GM23338 (cell line): ENCODE measurements around the gene ACOX1. TPM values are rescaled to one million over a fixed set of nuclear protein-coding genes. Genes with fewer than 3 reads are reported as not detected.

Experiments used
- ATAC-seq: fragments of 200-7000 bp; cut with Tn5 transposase; 3 replicates; pipeline ENCODE4 v1.9.1; 2020
- DNase-seq: peaks from one replicate; pipeline ENCODE4 v3.0.0-alpha.2; 2015; ENCODE audit warnings: low spot score
- H2AFZ ChIP-seq: fragments of 200-600 bp; sonication (generic); 2 replicates; pipeline ENCODE4 v1.8.0; 2016; ENCODE audit warnings: antibody characterized with exemption, mild to moderate bottlenecking, moderate library complexity
- H3F3A ChIP-seq: fragments of 200-600 bp; sonication (generic); replicated peaks from 2 replicates; pipeline ENCODE4 v1.8.0; 2017; ENCODE audit warnings: antibody characterized with exemption, mixed run types, low read depth
- H3K27ac ChIP-seq: fragments of 200-600 bp; sonication (generic); 2 replicates; pipeline ENCODE4 v1.6.1; 2016; ENCODE audit warnings: low read depth
- H3K27me3 ChIP-seq: fragments of 200-600 bp; sonication (generic); 2 replicates; pipeline ENCODE4 v1.8.0; 2016; ENCODE audit warnings: mild to moderate bottlenecking, mixed run types, moderate library complexity; ENCODE audit not compliant: insufficient read depth
- H3K36me3 ChIP-seq: fragments of 200-600 bp; sonication (generic); 2 replicates; pipeline ENCODE4 v1.8.0; 2016; ENCODE audit warnings: mild to moderate bottlenecking; ENCODE audit not compliant: insufficient read depth
- H3K4me1 ChIP-seq: fragments of 200-600 bp; sonication (generic); 2 replicates; pipeline ENCODE4 v1.8.0; 2016; ENCODE audit warnings: mild to moderate bottlenecking, moderate library complexity; ENCODE audit not compliant: insufficient read depth
- H3K4me2 ChIP-seq: fragments of 200-600 bp; sonication (generic); 2 replicates; pipeline ENCODE4 v1.7.1; 2017; ENCODE audit warnings: mixed run types
- H3K4me3 ChIP-seq: fragments of 200-600 bp; sonication (generic); 2 replicates; pipeline ENCODE4 v1.6.1; 2016; ENCODE audit warnings: mixed run types
- H3K79me2 ChIP-seq: fragments of 200-600 bp; sonication (generic); replicated peaks from 2 replicates; pipeline ENCODE4 v1.8.0; 2017; ENCODE audit warnings: mild to moderate bottlenecking; ENCODE audit not compliant: insufficient read depth
- H3K9me2 ChIP-seq: fragments of 200-600 bp; sonication (generic); 2 replicates; pipeline ENCODE4 v1.8.0; 2017; ENCODE audit not compliant: insufficient read depth
- H4K20me1 ChIP-seq: fragments of 200-600 bp; sonication (generic); replicated peaks from 2 replicates; pipeline ENCODE4 v1.8.0; 2017; ENCODE audit warnings: mild to moderate bottlenecking; ENCODE audit not compliant: insufficient read depth
- H3K27ac Mint-ChIP-seq: 2 replicates; pipeline ENCODE4 v1.8.0; 2020; ENCODE audit warnings: inconsistent platforms, mild to moderate bottlenecking, moderate library complexity, mixed read lengths
- H3K27me3 Mint-ChIP-seq: 3 replicates; pipeline ENCODE4 v1.8.0; 2022; ENCODE audit warnings: low read depth, mild to moderate bottlenecking, moderate library complexity, mixed read lengths, inconsistent platforms; ENCODE audit not compliant: insufficient read depth, poor library complexity
- H3K36me3 Mint-ChIP-seq: 3 replicates; pipeline ENCODE4 v1.8.0; 2021; ENCODE audit warnings: low read depth, mild to moderate bottlenecking, inconsistent platforms, moderate library complexity, mixed read lengths
- H3K4me1 Mint-ChIP-seq: 3 replicates; pipeline ENCODE4 v1.8.0; 2020; ENCODE audit warnings: mild to moderate bottlenecking, inconsistent platforms, mixed read lengths
- H3K4me3 Mint-ChIP-seq: 3 replicates; pipeline ENCODE4 v1.8.0; 2021; ENCODE audit warnings: moderate library complexity, mild to moderate bottlenecking, inconsistent platforms, mixed read lengths
- H3K9me3 Mint-ChIP-seq: 3 replicates; pipeline ENCODE4 v1.8.0; 2020; ENCODE audit warnings: moderate library complexity, mild to moderate bottlenecking, inconsistent platforms, mixed read lengths
- CREB1 ChIP-seq: fragments of 250-450 bp; sonication (Bioruptor Pico); IDR thresholded peaks from 2 replicates; pipeline ENCODE4 v1.5.0; 2020; ENCODE audit warnings: low read depth, mild to moderate bottlenecking, moderate library complexity
- EZH2 ChIP-seq: fragments of 200-600 bp; sonication (generic); IDR thresholded peaks from one replicate; pipeline ENCODE4 v1.8.0; 2017; ENCODE audit warnings: antibody characterized with exemption, mild to moderate bottlenecking, low read depth; ENCODE audit not compliant: unreplicated experiment
- EZH2phosphoT487 ChIP-seq: fragments of 200-600 bp; sonication (generic); IDR thresholded peaks from one replicate; pipeline ENCODE4 v1.8.1; 2018; ENCODE audit warnings: antibody characterized with exemption; ENCODE audit not compliant: unreplicated experiment
- JUNB ChIP-seq: IDR thresholded peaks from one replicate; pipeline ENCODE4 v1.6.1; 2016; ENCODE audit warnings: antibody characterized with exemption; ENCODE audit not compliant: unreplicated experiment
- NANOG ChIP-seq: IDR thresholded peaks from 2 replicates; pipeline ENCODE4 v1.6.1; 2016; ENCODE audit warnings: antibody characterized with exemption, borderline replicate concordance
- POLR2AphosphoS5 ChIP-seq: IDR thresholded peaks from 2 replicates; pipeline ENCODE4 v1.6.1; 2016; ENCODE audit warnings: antibody characterized with exemption, low read depth
- STAT1 ChIP-seq: IDR thresholded peaks from one replicate; pipeline ENCODE4 v1.6.1; 2016; ENCODE audit warnings: antibody characterized with exemption; ENCODE audit not compliant: unreplicated experiment
- ZNF114 ChIP-seq: fragments of 250-450 bp; sonication (Bioruptor Pico); IDR thresholded peaks from 2 replicates; pipeline ENCODE4 v1.5.0; 2020; ENCODE audit warnings: mild to moderate bottlenecking, moderate library complexity
- ZNF331 ChIP-seq: fragments of 250-450 bp; sonication (Bioruptor Pico); IDR thresholded peaks from 2 replicates; pipeline ENCODE4 v1.5.0; 2020; ENCODE audit warnings: low read depth, mild to moderate bottlenecking, moderate library complexity
- polyA plus RNA-seq: library from polyadenylated mRNA; unstranded; fragments of >200 nt; fragmentation: Nextera tagmentation; extraction: Ambion mirVana; gene quantifications from 2 replicates; pipeline ENCODE4 v1.2.1, GENCODE V29; 2016
- total RNA-seq: library from RNA; depleted of rRNA; stranded (reverse); fragments of >200 nt; shearing (Covaris generic); gene quantifications from 2 replicates; pipeline ENCODE4 v1.2.3, GENCODE V29; 2014
- TF ChIP-seq, protein P1 (sequence below), 2 experiments: fragments of 200-600 bp in 1 of 2; sonication (generic) in 1 of 2; conservative IDR thresholded peaks; 2 replicates each; pipeline versions ENCODE4 v1.5.1 to v1.6.1; 2016 to 2017; ENCODE audit warnings: antibody characterized with exemption in 2 of 2, low read depth in 2 of 2, mild to moderate bottlenecking in 2 of 2, moderate library complexity in 1 of 2
- TF ChIP-seq, protein P2 (sequence below): IDR thresholded peaks from one replicate; pipeline ENCODE4 v1.6.1; 2018; ENCODE audit warnings: antibody characterized with exemption; ENCODE audit not compliant: unreplicated experiment
- TF ChIP-seq, protein P3 (sequence below): IDR thresholded peaks from 2 replicates; pipeline ENCODE4 v1.6.1; 2016; ENCODE audit warnings: antibody characterized with exemption
- TF ChIP-seq, protein P4 (sequence below): fragments of 250-450 bp; sonication (Bioruptor Pico); IDR thresholded peaks from 2 replicates; pipeline ENCODE4 v1.5.0; 2020; ENCODE audit warnings: mild to moderate bottlenecking, moderate library complexity

ACOX1 gene
- total and polyA plus RNA-seq, 2 experiments from 2014 or later = 12.8 to 32.9 TPM

DNA sequence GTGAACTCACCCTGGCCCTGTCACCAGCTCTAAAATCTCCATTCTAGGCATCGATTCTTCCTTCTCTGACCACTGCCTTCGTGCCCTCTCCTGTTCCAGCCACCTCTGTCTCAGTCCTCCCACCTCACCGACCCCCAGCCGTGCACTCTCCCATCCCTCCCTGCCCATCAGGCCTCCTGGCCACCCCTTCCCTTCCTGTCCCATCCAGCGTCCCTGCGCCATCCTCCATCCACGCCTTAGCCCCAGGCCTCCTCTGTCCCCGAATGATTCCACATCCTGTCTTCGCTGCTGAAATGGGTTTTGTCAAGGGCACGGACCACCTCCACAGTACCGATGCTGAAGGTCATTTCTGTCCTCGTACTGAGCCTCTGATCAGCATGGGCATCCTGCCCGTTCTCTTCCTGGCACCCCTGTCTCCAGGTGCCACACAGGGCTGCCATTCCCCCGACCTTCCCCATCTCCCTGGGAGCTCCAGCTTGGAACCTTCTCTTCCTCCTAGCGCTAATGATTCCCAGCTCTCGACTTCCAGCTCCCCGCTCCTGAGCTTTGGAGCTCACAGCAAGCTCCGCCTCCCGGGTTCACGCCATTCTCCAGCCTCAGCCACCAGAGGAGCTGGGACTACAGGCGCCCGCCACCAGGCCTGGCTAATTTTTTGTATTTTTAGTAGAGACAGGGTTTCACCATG lies 84.8 kb downstream of the ACOX1 start:
- Histone ChIP-seq H3K9me2 (no peaks in the 10 kb centered on the region), H2AFZ (no peak overlapping the region), H3K4me1 (peaks cover 18% of the 10 kb centered on the region; the same call in 1 of the 2 replicates), H3F3A (peaks cover 32% of the 10 kb centered on the region), H3K36me3 (no peaks in the 10 kb centered on the region), H4K20me1 (no peaks in the 10 kb centered on the region; the same call in 1 of the 2 replicates), H3K27me3 (no peaks in the 10 kb centered on the region), H3K27ac (peak overlapping the region; percentile 59; the same call in 1 of the 2 replicates), H3K4me3 (no peak overlapping the region), H3K4me2 (peak overlapping the region; percentile 92; the same call in 1 of the 2 replicates), H3K79me2 (peaks cover 18% of the 10 kb centered on the region)
- H3K36me3 Mint-ChIP-seq = peaks cover 36% of the 10 kb centered on the region
- peak; percentile 9 for ATAC-seq
- H3K4me3 Mint-ChIP-seq = peak overlapping the region; percentile 8
- peaks cover 26% of the 10 kb centered on the region for H3K4me1 Mint-ChIP-seq
- peak overlapping the region; percentile 19; the same call in 1 of the 2 replicates for H3K27ac Mint-ChIP-seq
- TF ChIP-seq, protein P1, sequence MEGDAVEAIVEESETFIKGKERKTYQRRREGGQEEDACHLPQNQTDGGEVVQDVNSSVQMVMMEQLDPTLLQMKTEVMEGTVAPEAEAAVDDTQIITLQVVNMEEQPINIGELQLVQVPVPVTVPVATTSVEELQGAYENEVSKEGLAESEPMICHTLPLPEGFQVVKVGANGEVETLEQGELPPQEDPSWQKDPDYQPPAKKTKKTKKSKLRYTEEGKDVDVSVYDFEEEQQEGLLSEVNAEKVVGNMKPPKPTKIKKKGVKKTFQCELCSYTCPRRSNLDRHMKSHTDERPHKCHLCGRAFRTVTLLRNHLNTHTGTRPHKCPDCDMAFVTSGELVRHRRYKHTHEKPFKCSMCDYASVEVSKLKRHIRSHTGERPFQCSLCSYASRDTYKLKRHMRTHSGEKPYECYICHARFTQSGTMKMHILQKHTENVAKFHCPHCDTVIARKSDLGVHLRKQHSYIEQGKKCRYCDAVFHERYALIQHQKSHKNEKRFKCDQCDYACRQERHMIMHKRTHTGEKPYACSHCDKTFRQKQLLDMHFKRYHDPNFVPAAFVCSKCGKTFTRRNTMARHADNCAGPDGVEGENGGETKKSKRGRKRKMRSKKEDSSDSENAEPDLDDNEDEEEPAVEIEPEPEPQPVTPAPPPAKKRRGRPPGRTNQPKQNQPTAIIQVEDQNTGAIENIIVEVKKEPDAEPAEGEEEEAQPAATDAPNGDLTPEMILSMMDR (conservative IDR thresholded peaks at IDR 0.05; ENCODE audit: low read depth in 2 of 2) = no peak
- no peak for TF ChIP-seq EZH2phosphoT487
- no peak for TF ChIP-seq JUNB
- no peak for TF ChIP-seq NANOG
- no peak for TF ChIP-seq ZNF331
- TF ChIP-seq EZH2 = no peak
- TF ChIP-seq STAT1 = no peak
- TF ChIP-seq, protein P2, sequence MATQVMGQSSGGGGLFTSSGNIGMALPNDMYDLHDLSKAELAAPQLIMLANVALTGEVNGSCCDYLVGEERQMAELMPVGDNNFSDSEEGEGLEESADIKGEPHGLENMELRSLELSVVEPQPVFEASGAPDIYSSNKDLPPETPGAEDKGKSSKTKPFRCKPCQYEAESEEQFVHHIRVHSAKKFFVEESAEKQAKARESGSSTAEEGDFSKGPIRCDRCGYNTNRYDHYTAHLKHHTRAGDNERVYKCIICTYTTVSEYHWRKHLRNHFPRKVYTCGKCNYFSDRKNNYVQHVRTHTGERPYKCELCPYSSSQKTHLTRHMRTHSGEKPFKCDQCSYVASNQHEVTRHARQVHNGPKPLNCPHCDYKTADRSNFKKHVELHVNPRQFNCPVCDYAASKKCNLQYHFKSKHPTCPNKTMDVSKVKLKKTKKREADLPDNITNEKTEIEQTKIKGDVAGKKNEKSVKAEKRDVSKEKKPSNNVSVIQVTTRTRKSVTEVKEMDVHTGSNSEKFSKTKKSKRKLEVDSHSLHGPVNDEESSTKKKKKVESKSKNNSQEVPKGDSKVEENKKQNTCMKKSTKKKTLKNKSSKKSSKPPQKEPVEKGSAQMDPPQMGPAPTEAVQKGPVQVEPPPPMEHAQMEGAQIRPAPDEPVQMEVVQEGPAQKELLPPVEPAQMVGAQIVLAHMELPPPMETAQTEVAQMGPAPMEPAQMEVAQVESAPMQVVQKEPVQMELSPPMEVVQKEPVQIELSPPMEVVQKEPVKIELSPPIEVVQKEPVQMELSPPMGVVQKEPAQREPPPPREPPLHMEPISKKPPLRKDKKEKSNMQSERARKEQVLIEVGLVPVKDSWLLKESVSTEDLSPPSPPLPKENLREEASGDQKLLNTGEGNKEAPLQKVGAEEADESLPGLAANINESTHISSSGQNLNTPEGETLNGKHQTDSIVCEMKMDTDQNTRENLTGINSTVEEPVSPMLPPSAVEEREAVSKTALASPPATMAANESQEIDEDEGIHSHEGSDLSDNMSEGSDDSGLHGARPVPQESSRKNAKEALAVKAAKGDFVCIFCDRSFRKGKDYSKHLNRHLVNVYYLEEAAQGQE = no peak
- TF ChIP-seq ZNF114 (CRISPR knock-in tag) = no peak
- TF ChIP-seq CREB1 (CRISPR knock-in tag) = no peak
- TF ChIP-seq, protein P3, sequence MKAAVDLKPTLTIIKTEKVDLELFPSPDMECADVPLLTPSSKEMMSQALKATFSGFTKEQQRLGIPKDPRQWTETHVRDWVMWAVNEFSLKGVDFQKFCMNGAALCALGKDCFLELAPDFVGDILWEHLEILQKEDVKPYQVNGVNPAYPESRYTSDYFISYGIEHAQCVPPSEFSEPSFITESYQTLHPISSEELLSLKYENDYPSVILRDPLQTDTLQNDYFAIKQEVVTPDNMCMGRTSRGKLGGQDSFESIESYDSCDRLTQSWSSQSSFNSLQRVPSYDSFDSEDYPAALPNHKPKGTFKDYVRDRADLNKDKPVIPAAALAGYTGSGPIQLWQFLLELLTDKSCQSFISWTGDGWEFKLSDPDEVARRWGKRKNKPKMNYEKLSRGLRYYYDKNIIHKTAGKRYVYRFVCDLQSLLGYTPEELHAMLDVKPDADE = no peak
- no peak; the same call in 1 of the 2 replicates for TF ChIP-seq POLR2AphosphoS5
- TF ChIP-seq, protein P4, sequence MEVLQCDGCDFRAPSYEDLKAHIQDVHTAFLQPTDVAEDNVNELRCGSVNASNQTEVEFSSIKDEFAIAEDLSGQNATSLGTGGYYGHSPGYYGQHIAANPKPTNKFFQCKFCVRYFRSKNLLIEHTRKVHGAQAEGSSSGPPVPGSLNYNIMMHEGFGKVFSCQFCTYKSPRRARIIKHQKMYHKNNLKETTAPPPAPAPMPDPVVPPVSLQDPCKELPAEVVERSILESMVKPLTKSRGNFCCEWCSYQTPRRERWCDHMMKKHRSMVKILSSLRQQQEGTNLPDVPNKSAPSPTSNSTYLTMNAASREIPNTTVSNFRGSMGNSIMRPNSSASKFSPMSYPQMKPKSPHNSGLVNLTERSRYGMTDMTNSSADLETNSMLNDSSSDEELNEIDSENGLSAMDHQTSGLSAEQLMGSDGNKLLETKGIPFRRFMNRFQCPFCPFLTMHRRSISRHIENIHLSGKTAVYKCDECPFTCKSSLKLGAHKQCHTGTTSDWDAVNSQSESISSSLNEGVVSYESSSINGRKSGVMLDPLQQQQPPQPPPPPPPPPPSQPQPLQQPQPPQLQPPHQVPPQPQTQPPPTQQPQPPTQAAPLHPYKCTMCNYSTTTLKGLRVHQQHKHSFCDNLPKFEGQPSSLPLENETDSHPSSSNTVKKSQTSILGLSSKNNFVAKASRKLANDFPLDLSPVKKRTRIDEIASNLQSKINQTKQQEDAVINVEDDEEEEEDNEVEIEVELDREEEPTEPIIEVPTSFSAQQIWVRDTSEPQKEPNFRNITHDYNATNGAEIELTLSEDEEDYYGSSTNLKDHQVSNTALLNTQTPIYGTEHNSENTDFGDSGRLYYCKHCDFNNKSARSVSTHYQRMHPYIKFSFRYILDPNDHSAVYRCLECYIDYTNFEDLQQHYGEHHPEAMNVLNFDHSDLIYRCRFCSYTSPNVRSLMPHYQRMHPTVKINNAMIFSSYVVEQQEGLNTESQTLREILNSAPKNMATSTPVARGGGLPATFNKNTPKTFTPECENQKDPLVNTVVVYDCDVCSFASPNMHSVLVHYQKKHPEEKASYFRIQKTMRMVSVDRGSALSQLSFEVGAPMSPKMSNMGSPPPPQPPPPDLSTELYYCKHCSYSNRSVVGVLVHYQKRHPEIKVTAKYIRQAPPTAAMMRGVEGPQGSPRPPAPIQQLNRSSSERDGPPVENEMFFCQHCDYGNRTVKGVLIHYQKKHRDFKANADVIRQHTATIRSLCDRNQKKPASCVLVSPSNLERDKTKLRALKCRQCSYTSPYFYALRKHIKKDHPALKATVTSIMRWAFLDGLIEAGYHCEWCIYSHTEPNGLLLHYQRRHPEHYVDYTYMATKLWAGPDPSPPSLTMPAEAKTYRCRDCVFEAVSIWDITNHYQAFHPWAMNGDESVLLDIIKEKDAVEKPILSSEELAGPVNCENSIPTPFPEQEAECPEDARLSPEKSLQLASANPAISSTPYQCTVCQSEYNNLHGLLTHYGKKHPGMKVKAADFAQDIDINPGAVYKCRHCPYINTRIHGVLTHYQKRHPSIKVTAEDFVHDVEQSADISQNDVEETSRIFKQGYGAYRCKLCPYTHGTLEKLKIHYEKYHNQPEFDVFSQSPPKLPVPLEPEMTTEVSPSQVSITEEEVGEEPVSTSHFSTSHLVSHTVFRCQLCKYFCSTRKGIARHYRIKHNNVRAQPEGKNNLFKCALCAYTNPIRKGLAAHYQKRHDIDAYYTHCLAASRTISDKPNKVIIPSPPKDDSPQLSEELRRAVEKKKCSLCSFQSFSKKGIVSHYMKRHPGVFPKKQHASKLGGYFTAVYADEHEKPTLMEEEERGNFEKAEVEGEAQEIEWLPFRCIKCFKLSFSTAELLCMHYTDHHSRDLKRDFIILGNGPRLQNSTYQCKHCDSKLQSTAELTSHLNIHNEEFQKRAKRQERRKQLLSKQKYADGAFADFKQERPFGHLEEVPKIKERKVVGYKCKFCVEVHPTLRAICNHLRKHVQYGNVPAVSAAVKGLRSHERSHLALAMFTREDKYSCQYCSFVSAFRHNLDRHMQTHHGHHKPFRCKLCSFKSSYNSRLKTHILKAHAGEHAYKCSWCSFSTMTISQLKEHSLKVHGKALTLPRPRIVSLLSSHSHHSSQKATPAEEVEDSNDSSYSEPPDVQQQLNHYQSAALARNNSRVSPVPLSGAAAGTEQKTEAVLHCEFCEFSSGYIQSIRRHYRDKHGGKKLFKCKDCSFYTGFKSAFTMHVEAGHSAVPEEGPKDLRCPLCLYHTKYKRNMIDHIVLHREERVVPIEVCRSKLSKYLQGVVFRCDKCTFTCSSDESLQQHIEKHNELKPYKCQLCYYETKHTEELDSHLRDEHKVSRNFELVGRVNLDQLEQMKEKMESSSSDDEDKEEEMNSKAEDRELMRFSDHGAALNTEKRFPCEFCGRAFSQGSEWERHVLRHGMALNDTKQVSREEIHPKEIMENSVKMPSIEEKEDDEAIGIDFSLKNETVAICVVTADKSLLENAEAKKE (CRISPR knock-in tag) = no peak
- DNase-seq = peak; percentile 68
- H3K27me3 Mint-ChIP-seq = peaks cover 15% of the 10 kb centered on the region
- no peaks in the 10 kb centered on the region for H3K9me3 Mint-ChIP-seq
